HEK293 (cell line): ENCODE data around the gene MRC2.

Source experiments
- CTCF ChIA-PET: fragments of 350-600 bp; formaldehyde crosslinking; extraction: SDS; loops from one replicate; lab custom pipeline; 2021; ENCODE audit warnings: antibody characterized with exemption; lab: Yijun Ruan, JAX
- POLR2A ChIA-PET: fragments of 300-600 bp; formaldehyde crosslinking; extraction: SDS; loops from one replicate; lab custom pipeline; 2020; ENCODE audit warnings: antibody characterized with exemption, inconsistent platforms; lab: Yijun Ruan, JAX
- H3K27ac ChIP-seq: fragments of 200-500 bp; sonication (Bioruptor generic); 2 replicates; pipeline ENCODE4 v1.5.1; 2014; ENCODE audit warnings: low read depth, low read length, control low read depth, inconsistent platforms; ENCODE audit errors: extremely low read depth
- H3K36me3 ChIP-seq, 2 experiments: fragments of 200-500 bp in 1 of 2; sonication (Bioruptor generic) in 1 of 2; 1 replicate in 1 of 2; 2 replicates in 1 of 2; pipeline ENCODE4 v1.5.1; 2014 to 2017; ENCODE audit warnings: inconsistent platforms in 2 of 2, low read length in 2 of 2; ENCODE audit not compliant: control insufficient read depth in 2 of 2, insufficient read depth in 1 of 2
- H3K4me1 ChIP-seq: fragments of 200-500 bp; sonication (Bioruptor generic); 2 replicates; pipeline ENCODE4 v1.5.1; 2014; ENCODE audit warnings: mild to moderate bottlenecking, low read length, inconsistent platforms; ENCODE audit not compliant: control insufficient read depth, insufficient read depth
- H3K4me3 ChIP-seq: 2 replicates; pipeline ENCODE4 v1.5.1; 2011; ENCODE audit warnings: low read depth, mild to moderate bottlenecking, control low read depth, low read length, moderate library complexity
- H3K9me3 ChIP-seq: fragments of 200-500 bp; sonication (Bioruptor generic); 2 replicates; pipeline ENCODE4 v1.5.1; 2014; ENCODE audit warnings: low read depth, low read length, inconsistent platforms; ENCODE audit not compliant: control insufficient read depth, insufficient read depth
- BCL11A ChIP-seq: fragments of 450-650 bp; formaldehyde crosslinking; IDR thresholded peaks from 2 replicates; pipeline ENCODE4 v1.5.1; 2016; ENCODE audit warnings: low read depth, missing biosample characterization, missing genetic modification characterization
- GLIS1 ChIP-seq: fragments of 450-650 bp; formaldehyde crosslinking; IDR thresholded peaks from 2 replicates; pipeline ENCODE4 v1.5.1; 2016; ENCODE audit warnings: missing biosample characterization, missing genetic modification characterization
- MZF1 ChIP-seq: fragments of 450-650 bp; formaldehyde crosslinking; IDR thresholded peaks from 2 replicates; pipeline ENCODE4 v1.5.1; 2017; ENCODE audit warnings: missing biosample characterization, missing genetic modification characterization, borderline replicate concordance
- SP7 ChIP-seq: fragments of 450-650 bp; formaldehyde crosslinking; IDR thresholded peaks from 2 replicates; pipeline ENCODE4 v1.5.1; 2016; ENCODE audit warnings: missing biosample characterization, missing genetic modification characterization
- ZEB2 ChIP-seq: fragments of 450-650 bp; formaldehyde crosslinking; IDR thresholded peaks from 2 replicates; pipeline ENCODE4 v1.5.1; 2016; ENCODE audit warnings: missing biosample characterization, missing genetic modification characterization
- ZFHX2 ChIP-seq: fragments of 450-650 bp; formaldehyde crosslinking; conservative IDR thresholded peaks from 2 replicates; pipeline ENCODE4 v1.5.1; 2016; ENCODE audit warnings: missing biosample characterization, missing genetic modification characterization
- ZIC2 ChIP-seq: fragments of 450-650 bp; formaldehyde crosslinking; IDR thresholded peaks from 2 replicates; pipeline ENCODE4 v1.5.1; 2016; ENCODE audit warnings: missing biosample characterization, missing genetic modification characterization
- ZNF10 ChIP-seq: fragments of 450-650 bp; formaldehyde crosslinking; IDR thresholded peaks from 2 replicates; pipeline ENCODE4 v1.5.1; 2017; ENCODE audit warnings: missing biosample characterization, missing genetic modification characterization
- ZNF211 ChIP-seq: fragments of 450-650 bp; formaldehyde crosslinking; IDR thresholded peaks from 2 replicates; pipeline ENCODE4 v1.5.1; 2016; ENCODE audit warnings: low read depth, missing biosample characterization, missing genetic modification characterization
- ZNF24 ChIP-seq: fragments of 450-650 bp; formaldehyde crosslinking; IDR thresholded peaks from 2 replicates; pipeline ENCODE4 v1.5.1; 2016; ENCODE audit warnings: missing biosample characterization, missing genetic modification characterization
- ZNF354C ChIP-seq: fragments of 450-650 bp; formaldehyde crosslinking; IDR thresholded peaks from 2 replicates; pipeline ENCODE4 v1.5.1; 2016; ENCODE audit warnings: missing biosample characterization, missing genetic modification characterization, low read depth, borderline replicate concordance
- ZNF366 ChIP-seq: fragments of 450-650 bp; formaldehyde crosslinking; conservative IDR thresholded peaks from 2 replicates; pipeline ENCODE4 v1.5.1; 2016; ENCODE audit warnings: missing biosample characterization, missing genetic modification characterization
- ZNF423 ChIP-seq: fragments of 450-650 bp; formaldehyde crosslinking; IDR thresholded peaks from 2 replicates; pipeline ENCODE4 v1.5.1; 2016; ENCODE audit warnings: missing biosample characterization, missing genetic modification characterization
- ZNF48 ChIP-seq: fragments of 450-650 bp; formaldehyde crosslinking; IDR thresholded peaks from 2 replicates; pipeline ENCODE4 v1.5.1; 2016; ENCODE audit warnings: missing biosample characterization, missing genetic modification characterization
- ZNF521 ChIP-seq: fragments of 450-650 bp; formaldehyde crosslinking; IDR thresholded peaks from 2 replicates; pipeline ENCODE4 v1.5.1; 2017; ENCODE audit warnings: missing biosample characterization, mild to moderate bottlenecking, missing genetic modification characterization
- ZNF529 ChIP-seq: fragments of 450-650 bp; formaldehyde crosslinking; IDR thresholded peaks from 2 replicates; pipeline ENCODE4 v1.5.1; 2017; ENCODE audit warnings: missing genetic modification characterization, missing biosample characterization; ENCODE audit not compliant: insufficient replicate concordance
- ZNF548 ChIP-seq: fragments of 450-650 bp; formaldehyde crosslinking; IDR thresholded peaks from 2 replicates; pipeline ENCODE4 v1.5.1; 2016; ENCODE audit warnings: missing biosample characterization, missing genetic modification characterization
- ZNF555 ChIP-seq: fragments of 450-650 bp; formaldehyde crosslinking; conservative IDR thresholded peaks from 2 replicates; pipeline ENCODE4 v1.5.1; 2017; ENCODE audit warnings: missing biosample characterization, mild to moderate bottlenecking, missing genetic modification characterization, inconsistent platforms
- ZNF658 ChIP-seq: fragments of 450-650 bp; formaldehyde crosslinking; IDR thresholded peaks from 2 replicates; pipeline ENCODE4; 2016; ENCODE audit warnings: missing biosample characterization, missing genetic modification characterization
- ZNF768 ChIP-seq: fragments of 450-650 bp; formaldehyde crosslinking; IDR thresholded peaks from 2 replicates; pipeline ENCODE4 v1.5.1; 2018; ENCODE audit warnings: missing biosample characterization, mild to moderate bottlenecking, missing genetic modification characterization
- TF ChIP-seq, protein P1 (sequence below): fragments of 450-650 bp; formaldehyde crosslinking; optimal IDR thresholded peaks from 2 replicates; pipeline ENCODE3; 2016; ENCODE audit warnings: missing biosample characterization, mild to moderate bottlenecking, missing genetic modification characterization
- TF ChIP-seq, protein P2 (sequence below): fragments of 450-650 bp; formaldehyde crosslinking; IDR thresholded peaks from 2 replicates; pipeline ENCODE4 v1.5.1; 2016; ENCODE audit warnings: missing biosample characterization, missing genetic modification characterization
- TF ChIP-seq, protein P3 (sequence below): fragments of 450-650 bp; formaldehyde crosslinking; IDR thresholded peaks from 2 replicates; pipeline ENCODE4 v1.5.1; 2017; ENCODE audit warnings: missing biosample characterization, missing genetic modification characterization
- TF ChIP-seq, protein P4 (sequence below): fragments of 450-650 bp; formaldehyde crosslinking; IDR thresholded peaks from 2 replicates; pipeline ENCODE4 v1.5.1; 2016; ENCODE audit warnings: missing biosample characterization, missing genetic modification characterization
- TF ChIP-seq, protein P5 (sequence below): sonication (generic); formaldehyde crosslinking; IDR thresholded peaks from 2 replicates; pipeline ENCODE4 v1.8.1; 2022; ENCODE audit warnings: mild to moderate bottlenecking, moderate library complexity, missing genetic modification reagents

Gene MRC2, protein sequence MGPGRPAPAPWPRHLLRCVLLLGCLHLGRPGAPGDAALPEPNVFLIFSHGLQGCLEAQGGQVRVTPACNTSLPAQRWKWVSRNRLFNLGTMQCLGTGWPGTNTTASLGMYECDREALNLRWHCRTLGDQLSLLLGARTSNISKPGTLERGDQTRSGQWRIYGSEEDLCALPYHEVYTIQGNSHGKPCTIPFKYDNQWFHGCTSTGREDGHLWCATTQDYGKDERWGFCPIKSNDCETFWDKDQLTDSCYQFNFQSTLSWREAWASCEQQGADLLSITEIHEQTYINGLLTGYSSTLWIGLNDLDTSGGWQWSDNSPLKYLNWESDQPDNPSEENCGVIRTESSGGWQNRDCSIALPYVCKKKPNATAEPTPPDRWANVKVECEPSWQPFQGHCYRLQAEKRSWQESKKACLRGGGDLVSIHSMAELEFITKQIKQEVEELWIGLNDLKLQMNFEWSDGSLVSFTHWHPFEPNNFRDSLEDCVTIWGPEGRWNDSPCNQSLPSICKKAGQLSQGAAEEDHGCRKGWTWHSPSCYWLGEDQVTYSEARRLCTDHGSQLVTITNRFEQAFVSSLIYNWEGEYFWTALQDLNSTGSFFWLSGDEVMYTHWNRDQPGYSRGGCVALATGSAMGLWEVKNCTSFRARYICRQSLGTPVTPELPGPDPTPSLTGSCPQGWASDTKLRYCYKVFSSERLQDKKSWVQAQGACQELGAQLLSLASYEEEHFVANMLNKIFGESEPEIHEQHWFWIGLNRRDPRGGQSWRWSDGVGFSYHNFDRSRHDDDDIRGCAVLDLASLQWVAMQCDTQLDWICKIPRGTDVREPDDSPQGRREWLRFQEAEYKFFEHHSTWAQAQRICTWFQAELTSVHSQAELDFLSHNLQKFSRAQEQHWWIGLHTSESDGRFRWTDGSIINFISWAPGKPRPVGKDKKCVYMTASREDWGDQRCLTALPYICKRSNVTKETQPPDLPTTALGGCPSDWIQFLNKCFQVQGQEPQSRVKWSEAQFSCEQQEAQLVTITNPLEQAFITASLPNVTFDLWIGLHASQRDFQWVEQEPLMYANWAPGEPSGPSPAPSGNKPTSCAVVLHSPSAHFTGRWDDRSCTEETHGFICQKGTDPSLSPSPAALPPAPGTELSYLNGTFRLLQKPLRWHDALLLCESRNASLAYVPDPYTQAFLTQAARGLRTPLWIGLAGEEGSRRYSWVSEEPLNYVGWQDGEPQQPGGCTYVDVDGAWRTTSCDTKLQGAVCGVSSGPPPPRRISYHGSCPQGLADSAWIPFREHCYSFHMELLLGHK (N-terminal part only)

DNA sequence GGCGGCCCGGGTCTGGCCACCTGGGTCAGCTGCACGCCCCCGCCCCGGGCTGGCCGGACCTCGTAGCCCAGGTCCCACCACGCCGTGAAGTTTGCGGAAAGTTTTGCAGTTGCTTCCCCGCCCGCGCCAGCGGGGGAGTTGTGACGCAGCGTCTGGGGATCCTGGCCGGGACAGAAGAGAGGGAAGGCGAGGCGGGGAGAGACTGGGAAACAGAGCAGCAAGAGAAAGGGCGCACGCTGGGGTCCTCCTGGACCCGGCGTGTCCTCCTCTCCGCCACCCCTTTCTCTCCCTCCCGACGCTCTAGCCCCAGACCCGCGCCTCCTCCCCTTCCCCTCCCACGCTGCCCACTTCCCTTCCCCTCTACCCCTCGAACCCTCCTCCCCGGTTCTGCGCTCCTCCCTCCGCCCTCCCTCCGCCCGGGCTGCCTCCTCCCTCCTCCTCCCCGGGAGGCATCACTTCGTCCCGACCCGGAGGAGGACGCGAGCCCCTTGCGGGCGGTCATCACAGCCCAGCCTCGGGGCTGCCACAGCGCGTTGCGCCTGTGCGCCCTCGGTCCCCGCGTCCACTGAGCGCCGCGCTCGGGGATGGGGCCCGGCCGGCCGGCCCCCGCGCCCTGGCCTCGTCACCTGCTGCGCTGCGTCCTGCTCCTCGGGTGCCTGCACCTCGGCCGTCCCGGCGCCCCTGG lies at the start of gene MRC2:
TSS of gene MRC2 (plus strand) at position 452 of the 685 bp plus-strand sequence. CDS start at position 585, 133 bp downstream.
- Histone ChIP-seq H3K4me1 (peaks cover 2% of the 10 kb centered on the region; the same call in 1 of the 2 replicates), H3K4me3 (peak within 1 kb of the TSS; percentile 64), H3K36me3 (peaks cover 0 to 15% of the 10 kb centered on the region in 2 experiments; a peak in 1 of 3 replicates), H3K9me3 (no peaks in the 10 kb centered on the region), H3K27ac (peak within 1 kb of the TSS; percentile 82; the same call in 1 of the 2 replicates)
- ChIA-PET CTCF (no interaction called here), POLR2A (no interaction called here)
- TF ChIP-seq ZEB2 (tag by site-specific recombination): 0 out of 2 replicates have a peak, but pooled peaks have one; percentile 47
- TF ChIP-seq ZNF768 (tag by site-specific recombination): no peak
- no peak for TF ChIP-seq ZNF555 (tag by site-specific recombination)
- TF ChIP-seq, protein P1, sequence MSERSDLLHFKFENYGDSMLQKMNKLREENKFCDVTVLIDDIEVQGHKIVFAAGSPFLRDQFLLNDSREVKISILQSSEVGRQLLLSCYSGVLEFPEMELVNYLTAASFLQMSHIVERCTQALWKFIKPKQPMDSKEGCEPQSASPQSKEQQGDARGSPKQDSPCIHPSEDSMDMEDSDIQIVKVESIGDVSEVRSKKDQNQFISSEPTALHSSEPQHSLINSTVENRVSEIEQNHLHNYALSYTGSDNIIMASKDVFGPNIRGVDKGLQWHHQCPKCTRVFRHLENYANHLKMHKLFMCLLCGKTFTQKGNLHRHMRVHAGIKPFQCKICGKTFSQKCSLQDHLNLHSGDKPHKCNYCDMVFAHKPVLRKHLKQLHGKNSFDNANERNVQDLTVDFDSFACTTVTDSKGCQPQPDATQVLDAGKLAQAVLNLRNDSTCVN (tag by site-specific recombination): peak; percentile 62
- TF ChIP-seq ZNF521 (tag by site-specific recombination): no peak
- no peak for TF ChIP-seq ZNF548 (tag by site-specific recombination)
- no peak for TF ChIP-seq ZNF211 (tag by site-specific recombination)
- TF ChIP-seq ZNF366 (tag by site-specific recombination): peak; percentile 65
- peak; percentile 45; the same call in 1 of the 2 replicates for TF ChIP-seq ZIC2 (tag by site-specific recombination)
- no peak for TF ChIP-seq ZNF658
- TF ChIP-seq GLIS1 (tag by site-specific recombination): peak; percentile 79
- peak; percentile 94 for TF ChIP-seq ZFHX2 (tag by site-specific recombination)
- no peak for TF ChIP-seq BCL11A (tag by site-specific recombination)
- TF ChIP-seq ZNF24 (tag by site-specific recombination): peak; percentile 37; the same call in 1 of the 2 replicates
- TF ChIP-seq, protein P2, sequence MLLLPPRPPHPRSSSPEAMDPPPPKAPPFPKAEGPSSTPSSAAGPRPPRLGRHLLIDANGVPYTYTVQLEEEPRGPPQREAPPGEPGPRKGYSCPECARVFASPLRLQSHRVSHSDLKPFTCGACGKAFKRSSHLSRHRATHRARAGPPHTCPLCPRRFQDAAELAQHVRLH: peak; percentile 58
- TF ChIP-seq MZF1 (tag by site-specific recombination): peak; percentile 93
- TF ChIP-seq ZNF10 (tag by site-specific recombination): no peak; the same call in 1 of the 2 replicates
- TF ChIP-seq, protein P3, sequence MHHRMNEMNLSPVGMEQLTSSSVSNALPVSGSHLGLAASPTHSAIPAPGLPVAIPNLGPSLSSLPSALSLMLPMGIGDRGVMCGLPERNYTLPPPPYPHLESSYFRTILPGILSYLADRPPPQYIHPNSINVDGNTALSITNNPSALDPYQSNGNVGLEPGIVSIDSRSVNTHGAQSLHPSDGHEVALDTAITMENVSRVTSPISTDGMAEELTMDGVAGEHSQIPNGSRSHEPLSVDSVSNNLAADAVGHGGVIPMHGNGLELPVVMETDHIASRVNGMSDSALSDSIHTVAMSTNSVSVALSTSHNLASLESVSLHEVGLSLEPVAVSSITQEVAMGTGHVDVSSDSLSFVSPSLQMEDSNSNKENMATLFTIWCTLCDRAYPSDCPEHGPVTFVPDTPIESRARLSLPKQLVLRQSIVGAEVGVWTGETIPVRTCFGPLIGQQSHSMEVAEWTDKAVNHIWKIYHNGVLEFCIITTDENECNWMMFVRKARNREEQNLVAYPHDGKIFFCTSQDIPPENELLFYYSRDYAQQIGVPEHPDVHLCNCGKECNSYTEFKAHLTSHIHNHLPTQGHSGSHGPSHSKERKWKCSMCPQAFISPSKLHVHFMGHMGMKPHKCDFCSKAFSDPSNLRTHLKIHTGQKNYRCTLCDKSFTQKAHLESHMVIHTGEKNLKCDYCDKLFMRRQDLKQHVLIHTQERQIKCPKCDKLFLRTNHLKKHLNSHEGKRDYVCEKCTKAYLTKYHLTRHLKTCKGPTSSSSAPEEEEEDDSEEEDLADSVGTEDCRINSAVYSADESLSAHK (tag by site-specific recombination): no peak
- TF ChIP-seq, protein P4, sequence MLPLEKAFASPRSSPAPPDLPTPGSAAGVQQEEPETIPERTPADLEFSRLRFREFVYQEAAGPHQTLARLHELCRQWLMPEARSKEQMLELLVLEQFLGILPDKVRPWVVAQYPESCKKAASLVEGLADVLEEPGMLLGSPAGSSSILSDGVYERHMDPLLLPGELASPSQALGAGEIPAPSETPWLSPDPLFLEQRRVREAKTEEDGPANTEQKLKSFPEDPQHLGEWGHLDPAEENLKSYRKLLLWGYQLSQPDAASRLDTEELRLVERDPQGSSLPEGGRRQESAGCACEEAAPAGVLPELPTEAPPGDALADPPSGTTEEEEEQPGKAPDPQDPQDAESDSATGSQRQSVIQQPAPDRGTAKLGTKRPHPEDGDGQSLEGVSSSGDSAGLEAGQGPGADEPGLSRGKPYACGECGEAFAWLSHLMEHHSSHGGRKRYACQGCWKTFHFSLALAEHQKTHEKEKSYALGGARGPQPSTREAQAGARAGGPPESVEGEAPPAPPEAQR (tag by site-specific recombination): no peak
- TF ChIP-seq, protein P5, sequence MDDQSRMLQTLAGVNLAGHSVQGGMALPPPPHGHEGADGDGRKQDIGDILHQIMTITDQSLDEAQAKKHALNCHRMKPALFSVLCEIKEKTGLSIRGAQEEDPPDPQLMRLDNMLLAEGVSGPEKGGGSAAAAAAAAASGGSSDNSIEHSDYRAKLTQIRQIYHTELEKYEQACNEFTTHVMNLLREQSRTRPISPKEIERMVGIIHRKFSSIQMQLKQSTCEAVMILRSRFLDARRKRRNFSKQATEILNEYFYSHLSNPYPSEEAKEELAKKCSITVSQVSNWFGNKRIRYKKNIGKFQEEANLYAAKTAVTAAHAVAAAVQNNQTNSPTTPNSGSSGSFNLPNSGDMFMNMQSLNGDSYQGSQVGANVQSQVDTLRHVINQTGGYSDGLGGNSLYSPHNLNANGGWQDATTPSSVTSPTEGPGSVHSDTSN: peak; percentile 63; the same call in 1 of the 2 replicates
- TF ChIP-seq SP7 (tag by site-specific recombination): 0 out of 2 replicates have a peak, but pooled peaks have one; percentile 21
- TF ChIP-seq ZNF529: no peak
- TF ChIP-seq ZNF423: peak; percentile 16; the same call in 1 of the 2 replicates
- TF ChIP-seq ZNF354C (tag by site-specific recombination): no peak
- no peak for TF ChIP-seq ZNF48 (tag by site-specific recombination)
